ENCODE measurements around the gene PDZD2. TPM values are rescaled to one million over a fixed set of nuclear protein-coding genes. Genes with fewer than 3 reads are reported as not detected.

The PDZD2 gene
- total RNA-seq, 4 donors from 2014 or later = 10.2 to 15.0 (median 12.2) TPM

- intact Hi-C loops (cut with DNase I) = no loop called here
- 81% methylated on average over 4 of the region's 4 CpGs for WGBS
- Histone ChIP-seq H3K4me3 (no peak overlapping the region), H3K27me3 (peaks cover 0 to 14% (median 0%) of the 10 kb centered on the region in 4 donors), H3K36me3 (no peaks in the 10 kb centered on the region), H3K27ac (replicated peaks in 1 of 4) (no peak overlapping the region), H3K4me1 (peaks cover 0 to 12% (median 8%) of the 10 kb centered on the region in 4 donors), H3K9me3 (no peaks in the 10 kb centered on the region)
- no peak for TF ChIP-seq POLR2AphosphoS5 (IDR thresholded peaks at IDR 0.05)
- no peak for TF ChIP-seq CTCF (IDR thresholded peaks at IDR 0.05)
- no peak for TF ChIP-seq EP300 (IDR thresholded peaks at IDR 0.05)
- no peak for TF ChIP-seq POLR2A (IDR thresholded peaks at IDR 0.05; ENCODE audit: low read depth)
- DNase-seq (ENCODE audit: extremely low spot score) = no peak
These were observed 15.7 kb upstream of the PDZD2 start for GRCh38 chr5:31623249-31623648.

- no peak overlapping the region for H3K4me3 ChIP-seq
- WGBS = 86% methylated on average over 1 of the region's 1 CpG
- H3K27ac ChIP-seq (replicated peaks in 1 of 4) = no peak overlapping the region
- no peaks in the 10 kb centered on the region for H3K36me3 ChIP-seq
- H3K9me3 ChIP-seq = no peaks in the 10 kb centered on the region
- no peaks in the 10 kb centered on the region for H3K27me3 ChIP-seq
- no peak for DNase-seq (ENCODE audit: extremely low spot score)
- intact Hi-C loops (cut with DNase I) = no loop called here
- no peak for TF ChIP-seq EP300 (IDR thresholded peaks at IDR 0.05)
- no peak for TF ChIP-seq POLR2AphosphoS5 (IDR thresholded peaks at IDR 0.05)
- no peak for TF ChIP-seq CTCF (IDR thresholded peaks at IDR 0.05)
- TF ChIP-seq POLR2A (IDR thresholded peaks at IDR 0.05; ENCODE audit: low read depth) = no peak
- H3K4me1 ChIP-seq = peaks cover 0 to 12% (median 8%) of the 10 kb centered on the region in 4 donors
These were observed 13.5 kb upstream of the PDZD2 start for GRCh38 chr5:31625394-31625793.

GRCh38 chr5:31626156-31626555 lies 12.8 kb upstream of the PDZD2 start:
- TF ChIP-seq POLR2A (IDR thresholded peaks at IDR 0.05; ENCODE audit: low read depth) (no peak), CTCF (IDR thresholded peaks at IDR 0.05) (no peak), EP300 (IDR thresholded peaks at IDR 0.05) (no peak), POLR2AphosphoS5 (IDR thresholded peaks at IDR 0.05) (no peak)
- Histone ChIP-seq H3K9me3 (no peaks in the 10 kb centered on the region), H3K36me3 (no peaks in the 10 kb centered on the region), H3K4me3 (no peak overlapping the region), H3K27me3 (no peaks in the 10 kb centered on the region), H3K27ac (replicated peaks in 1 of 4) (no peak overlapping the region), H3K4me1 (peaks cover 0 to 12% (median 8%) of the 10 kb centered on the region in 4 donors)
- intact Hi-C loops (cut with DNase I) = no loop called here
- DNase-seq (ENCODE audit: extremely low spot score) = no peak
- 19% methylated on average over 3 of the region's 3 CpGs for WGBS

GRCh38 chr5:31626604-31627234 lies 12.2 kb upstream of the PDZD2 start:
- no peaks in the 10 kb centered on the region for H3K9me3 ChIP-seq
- H3K27me3 ChIP-seq = no peaks in the 10 kb centered on the region
- H3K4me1 ChIP-seq = peaks cover 0 to 12% (median 8%) of the 10 kb centered on the region in 4 donors
- intact Hi-C loops (cut with DNase I) = no loop called here
- DNase-seq (ENCODE audit: extremely low spot score) = no peak
- H3K4me3 ChIP-seq = no peak overlapping the region
- TF ChIP-seq EP300 (IDR thresholded peaks at IDR 0.05) = no peak
- H3K36me3 ChIP-seq = no peaks in the 10 kb centered on the region
- 74% methylated on average over 11 of the region's 11 CpGs for WGBS
- H3K27ac ChIP-seq (replicated peaks in 1 of 4) = no peak overlapping the region

GRCh38 chr5:31630931-31631330 lies 8.0 kb upstream of the PDZD2 start:
- 82% methylated on average over 4 of the region's 7 CpGs for WGBS
- no peak overlapping the region for H3K27ac ChIP-seq (replicated peaks in 1 of 4)
- peaks cover 0 to 7% (median 6%) of the 10 kb centered on the region in 4 donors for H3K4me1 ChIP-seq
- DNase-seq (ENCODE audit: extremely low spot score) = no peak
- H3K27me3 ChIP-seq = no peaks in the 10 kb centered on the region
- TF ChIP-seq CTCF (IDR thresholded peaks at IDR 0.05) = no peak
- H3K4me3 ChIP-seq = no peak overlapping the region
- H3K36me3 ChIP-seq = no peaks in the 10 kb centered on the region
- no peaks in the 10 kb centered on the region for H3K9me3 ChIP-seq
- intact Hi-C loops (cut with DNase I) = no loop called here

Measured in esophagus muscularis mucosa (tissue), 4 donors.